Measurements from ENCODE around the gene CUX1.

The CUX1 gene

DNA sequence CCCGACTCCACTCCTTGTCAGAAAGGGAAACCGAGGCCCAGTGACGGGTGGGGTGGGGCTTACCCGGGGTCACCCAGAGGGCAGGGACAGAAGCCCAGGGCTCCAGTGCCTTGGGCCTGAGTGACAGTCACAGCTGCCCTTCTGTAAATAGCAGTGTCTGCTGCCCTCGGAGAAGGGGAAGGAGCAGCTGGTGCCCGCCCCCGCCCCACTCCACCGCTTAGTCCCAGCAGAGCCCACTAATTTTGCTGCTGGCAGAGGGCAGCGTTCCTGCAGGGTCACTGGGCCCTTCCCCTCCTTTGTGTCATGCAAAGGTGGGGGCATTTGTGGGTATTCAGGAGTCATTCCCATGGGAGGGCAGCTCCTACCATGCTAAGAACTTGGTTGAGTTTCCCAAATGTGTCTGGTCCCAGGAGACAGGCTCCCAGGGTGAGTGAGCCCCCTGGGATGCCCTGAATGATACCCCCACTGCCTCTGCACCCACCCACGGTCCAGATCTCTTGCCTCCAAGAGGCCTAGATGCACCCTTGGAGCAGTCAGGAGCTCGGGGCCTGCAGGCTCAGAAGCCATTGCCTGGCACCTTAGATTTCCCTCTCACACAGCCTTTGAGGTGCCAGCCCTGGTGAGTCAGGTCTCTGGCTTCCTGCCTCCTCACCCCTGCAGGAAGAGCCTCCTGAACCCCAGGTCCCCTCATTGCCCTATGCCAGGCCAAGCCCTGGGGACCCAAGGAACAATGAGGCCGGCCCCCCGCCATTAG, 486.4 kb downstream of the CUX1 start:
- DNase-seq (ENCODE audit: low read depth in 1 of 2, low spot score in 1 of 2) = no peak
- Histone ChIP-seq H3K27ac (replicated peaks) (no peak overlapping the region), H3K4me3 (replicated peaks; ENCODE audit: insufficient read depth, low read length) (no peak overlapping the region), H3K27me3 (ENCODE audit: insufficient read depth, poor library complexity, severe bottlenecking) (no peaks in the 10 kb centered on the region)
- no peak for TF ChIP-seq GABPA (IDR thresholded peaks at IDR 0.05; ENCODE audit: low read depth)
- TF ChIP-seq POLR2AphosphoS5 (IDR thresholded peaks at IDR 0.05; ENCODE audit: low read depth) = no peak
- TF ChIP-seq, protein P1, sequence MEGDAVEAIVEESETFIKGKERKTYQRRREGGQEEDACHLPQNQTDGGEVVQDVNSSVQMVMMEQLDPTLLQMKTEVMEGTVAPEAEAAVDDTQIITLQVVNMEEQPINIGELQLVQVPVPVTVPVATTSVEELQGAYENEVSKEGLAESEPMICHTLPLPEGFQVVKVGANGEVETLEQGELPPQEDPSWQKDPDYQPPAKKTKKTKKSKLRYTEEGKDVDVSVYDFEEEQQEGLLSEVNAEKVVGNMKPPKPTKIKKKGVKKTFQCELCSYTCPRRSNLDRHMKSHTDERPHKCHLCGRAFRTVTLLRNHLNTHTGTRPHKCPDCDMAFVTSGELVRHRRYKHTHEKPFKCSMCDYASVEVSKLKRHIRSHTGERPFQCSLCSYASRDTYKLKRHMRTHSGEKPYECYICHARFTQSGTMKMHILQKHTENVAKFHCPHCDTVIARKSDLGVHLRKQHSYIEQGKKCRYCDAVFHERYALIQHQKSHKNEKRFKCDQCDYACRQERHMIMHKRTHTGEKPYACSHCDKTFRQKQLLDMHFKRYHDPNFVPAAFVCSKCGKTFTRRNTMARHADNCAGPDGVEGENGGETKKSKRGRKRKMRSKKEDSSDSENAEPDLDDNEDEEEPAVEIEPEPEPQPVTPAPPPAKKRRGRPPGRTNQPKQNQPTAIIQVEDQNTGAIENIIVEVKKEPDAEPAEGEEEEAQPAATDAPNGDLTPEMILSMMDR (IDR thresholded peaks at IDR 0.05; ENCODE audit: insufficient read depth, low read length) = no peak
- TF ChIP-seq, protein P2, sequence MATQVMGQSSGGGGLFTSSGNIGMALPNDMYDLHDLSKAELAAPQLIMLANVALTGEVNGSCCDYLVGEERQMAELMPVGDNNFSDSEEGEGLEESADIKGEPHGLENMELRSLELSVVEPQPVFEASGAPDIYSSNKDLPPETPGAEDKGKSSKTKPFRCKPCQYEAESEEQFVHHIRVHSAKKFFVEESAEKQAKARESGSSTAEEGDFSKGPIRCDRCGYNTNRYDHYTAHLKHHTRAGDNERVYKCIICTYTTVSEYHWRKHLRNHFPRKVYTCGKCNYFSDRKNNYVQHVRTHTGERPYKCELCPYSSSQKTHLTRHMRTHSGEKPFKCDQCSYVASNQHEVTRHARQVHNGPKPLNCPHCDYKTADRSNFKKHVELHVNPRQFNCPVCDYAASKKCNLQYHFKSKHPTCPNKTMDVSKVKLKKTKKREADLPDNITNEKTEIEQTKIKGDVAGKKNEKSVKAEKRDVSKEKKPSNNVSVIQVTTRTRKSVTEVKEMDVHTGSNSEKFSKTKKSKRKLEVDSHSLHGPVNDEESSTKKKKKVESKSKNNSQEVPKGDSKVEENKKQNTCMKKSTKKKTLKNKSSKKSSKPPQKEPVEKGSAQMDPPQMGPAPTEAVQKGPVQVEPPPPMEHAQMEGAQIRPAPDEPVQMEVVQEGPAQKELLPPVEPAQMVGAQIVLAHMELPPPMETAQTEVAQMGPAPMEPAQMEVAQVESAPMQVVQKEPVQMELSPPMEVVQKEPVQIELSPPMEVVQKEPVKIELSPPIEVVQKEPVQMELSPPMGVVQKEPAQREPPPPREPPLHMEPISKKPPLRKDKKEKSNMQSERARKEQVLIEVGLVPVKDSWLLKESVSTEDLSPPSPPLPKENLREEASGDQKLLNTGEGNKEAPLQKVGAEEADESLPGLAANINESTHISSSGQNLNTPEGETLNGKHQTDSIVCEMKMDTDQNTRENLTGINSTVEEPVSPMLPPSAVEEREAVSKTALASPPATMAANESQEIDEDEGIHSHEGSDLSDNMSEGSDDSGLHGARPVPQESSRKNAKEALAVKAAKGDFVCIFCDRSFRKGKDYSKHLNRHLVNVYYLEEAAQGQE (IDR thresholded peaks at IDR 0.05; ENCODE audit: insufficient replicate concordance, low read depth) = no peak
- TF ChIP-seq SPI1 (IDR thresholded peaks at IDR 0.05; ENCODE audit: borderline replicate concordance, low read depth) = no peak

DNA sequence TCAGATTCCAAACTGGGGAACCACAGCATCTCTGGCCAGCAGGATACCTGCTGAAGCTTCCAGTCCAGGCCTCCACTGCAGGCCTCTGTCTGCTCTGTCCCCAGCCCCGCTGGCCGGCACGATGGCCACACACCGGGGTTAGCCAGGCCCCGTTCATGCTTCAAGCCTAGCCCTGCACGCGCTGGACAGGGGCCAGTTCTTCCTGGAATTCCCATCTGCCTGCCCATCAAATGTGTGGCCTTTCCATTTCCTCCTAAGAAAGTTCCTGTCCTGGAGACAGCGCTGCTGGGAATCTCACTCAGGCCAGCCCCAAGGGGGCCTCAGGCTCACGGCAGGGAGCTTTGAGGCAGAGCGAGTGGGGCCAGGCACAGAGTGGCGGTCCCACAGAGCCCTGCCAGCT, 487.2 kb downstream of the CUX1 start:
- H3K27ac ChIP-seq (replicated peaks) = no peak overlapping the region
- TF ChIP-seq POLR2AphosphoS5 (IDR thresholded peaks at IDR 0.05; ENCODE audit: low read depth) = no peak
- no peak for TF ChIP-seq SPI1 (IDR thresholded peaks at IDR 0.05; ENCODE audit: borderline replicate concordance, low read depth)
- TF ChIP-seq, protein P2 (IDR thresholded peaks at IDR 0.05; ENCODE audit: insufficient replicate concordance, low read depth) = no peak
- TF ChIP-seq, protein P1 (IDR thresholded peaks at IDR 0.05; ENCODE audit: insufficient read depth, low read length) = no peak
- no peak for TF ChIP-seq GABPA (IDR thresholded peaks at IDR 0.05; ENCODE audit: low read depth)

DNA sequence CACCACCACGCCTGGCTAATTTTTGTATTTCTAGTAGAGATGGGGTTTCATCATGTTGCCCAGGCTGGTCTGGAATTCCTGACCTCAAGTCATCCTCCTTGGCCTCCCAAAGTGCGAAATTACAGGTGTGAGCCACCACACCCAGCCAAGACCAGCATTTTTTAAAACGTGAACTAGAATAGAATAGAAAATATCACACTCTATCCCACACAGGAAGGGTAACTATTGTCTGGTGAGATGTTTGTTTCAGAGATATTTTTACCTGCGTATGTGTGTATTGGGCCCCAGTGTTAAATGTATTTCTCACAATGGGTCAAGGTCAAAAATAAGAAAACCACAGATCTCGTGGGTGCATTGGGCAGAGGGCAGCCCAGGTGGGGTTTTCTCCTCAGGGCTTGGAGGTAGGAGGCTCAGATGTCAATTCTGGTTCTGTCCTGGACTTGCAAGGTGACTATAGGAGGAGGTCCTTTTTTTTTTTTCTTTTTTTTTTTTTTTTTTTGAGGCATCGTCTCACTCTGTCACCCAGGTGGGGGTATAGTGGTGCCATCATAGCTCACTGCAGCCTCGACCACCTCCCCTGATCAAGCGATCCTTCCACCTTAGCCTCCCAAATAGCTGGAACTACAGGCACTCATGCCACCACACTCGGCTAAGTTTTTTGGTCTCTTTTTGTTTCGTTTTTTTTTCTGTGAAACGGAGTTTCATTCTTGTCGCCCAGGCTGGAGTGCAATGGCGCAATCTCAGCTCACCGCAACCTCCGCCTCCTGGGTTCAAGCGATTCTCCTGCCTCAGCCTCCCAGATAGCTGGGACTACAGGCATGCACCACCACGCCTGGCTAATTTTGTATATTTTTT, 488.2 kb downstream of the CUX1 start:
- no peak for TF ChIP-seq POLR2AphosphoS5 (IDR thresholded peaks at IDR 0.05; ENCODE audit: low read depth)
- no peak for TF ChIP-seq GABPA (IDR thresholded peaks at IDR 0.05; ENCODE audit: low read depth)
- TF ChIP-seq, protein P1 (IDR thresholded peaks at IDR 0.05; ENCODE audit: insufficient read depth, low read length) = no peak
- TF ChIP-seq, protein P2 (IDR thresholded peaks at IDR 0.05; ENCODE audit: insufficient replicate concordance, low read depth) = no peak
- TF ChIP-seq SPI1 (IDR thresholded peaks at IDR 0.05; ENCODE audit: borderline replicate concordance, low read depth) = no peak
- Histone ChIP-seq H3K4me3 (replicated peaks; ENCODE audit: insufficient read depth, low read length) (no peak overlapping the region), H3K27me3 (ENCODE audit: insufficient read depth, poor library complexity, severe bottlenecking) (no peaks in the 10 kb centered on the region), H3K27ac (replicated peaks) (no peak overlapping the region)
- DNase-seq (ENCODE audit: low read depth in 1 of 2, low spot score in 1 of 2) = no peak

More for the DNA sequence above, 487.2 kb downstream of the CUX1 start:
- DNase-seq (ENCODE audit: low read depth in 1 of 2, low spot score in 1 of 2) = no peak
- Histone ChIP-seq H3K27me3 (ENCODE audit: insufficient read depth, poor library complexity, severe bottlenecking) (no peaks in the 10 kb centered on the region), H3K4me3 (replicated peaks; ENCODE audit: insufficient read depth, low read length) (no peak overlapping the region)

All from HL-60 (cell line).